ENCODE data around the gene CLOCK. TPM values are rescaled to one million over a fixed set of nuclear protein-coding genes. Genes with fewer than 3 reads are reported as not detected.
A peak's percentile ranks its signal among the peaks of the same experiment; 100 is the strongest.

The CLOCK gene
- total RNA-seq, 1 experiment from 2014 or later, result 37.6 TPM

GRCh38 chr4:55435141-55435841, 111.4 kb downstream of the CLOCK start:
- BruUV-seq (replicated peaks), result no TSS peak
- Mint-ChIP-seq H3K9me3 (ENCODE audit: unreplicated experiment) (no peaks in the 10 kb centered on the region), H3K27me3 (ENCODE audit: insufficient read depth, unreplicated experiment) (no peaks in the 10 kb centered on the region), H3K4me1 (ENCODE audit: insufficient read depth, unreplicated experiment) (no peaks in the 10 kb centered on the region), H3K4me3 (ENCODE audit: unreplicated experiment) (no peak overlapping the region), H3K27ac (ENCODE audit: low read depth, unreplicated experiment) (no peak overlapping the region), H3K36me3 (ENCODE audit: insufficient read depth, unreplicated experiment) (peaks cover 56% of the 10 kb centered on the region)
- DNase-seq (ENCODE audit: unreplicated experiment), result peak; percentile 30
- TF ChIP-seq, protein P1, sequence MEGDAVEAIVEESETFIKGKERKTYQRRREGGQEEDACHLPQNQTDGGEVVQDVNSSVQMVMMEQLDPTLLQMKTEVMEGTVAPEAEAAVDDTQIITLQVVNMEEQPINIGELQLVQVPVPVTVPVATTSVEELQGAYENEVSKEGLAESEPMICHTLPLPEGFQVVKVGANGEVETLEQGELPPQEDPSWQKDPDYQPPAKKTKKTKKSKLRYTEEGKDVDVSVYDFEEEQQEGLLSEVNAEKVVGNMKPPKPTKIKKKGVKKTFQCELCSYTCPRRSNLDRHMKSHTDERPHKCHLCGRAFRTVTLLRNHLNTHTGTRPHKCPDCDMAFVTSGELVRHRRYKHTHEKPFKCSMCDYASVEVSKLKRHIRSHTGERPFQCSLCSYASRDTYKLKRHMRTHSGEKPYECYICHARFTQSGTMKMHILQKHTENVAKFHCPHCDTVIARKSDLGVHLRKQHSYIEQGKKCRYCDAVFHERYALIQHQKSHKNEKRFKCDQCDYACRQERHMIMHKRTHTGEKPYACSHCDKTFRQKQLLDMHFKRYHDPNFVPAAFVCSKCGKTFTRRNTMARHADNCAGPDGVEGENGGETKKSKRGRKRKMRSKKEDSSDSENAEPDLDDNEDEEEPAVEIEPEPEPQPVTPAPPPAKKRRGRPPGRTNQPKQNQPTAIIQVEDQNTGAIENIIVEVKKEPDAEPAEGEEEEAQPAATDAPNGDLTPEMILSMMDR (IDR thresholded peaks at IDR 0.05; ENCODE audit: unreplicated experiment), result peak; percentile 33
- intact Hi-C loops (cut with micrococcal nuclease), result loop anchor here (5.0 kb wide), 1 partner anchor 88 kb away; the partner anchor contains the start of gene SRD5A3
- ChIA-PET POLR2A (interaction anchor here (1.2 kb wide), 1 partner anchor 90 kb away, joined by 4 read pairs; the partner anchor contains the start of gene SRD5A3), CTCF (interaction anchor here (0.6 to 1.1 kb wide), 5 partner anchors 11 to 141 kb away, joined by 3 to 4 read pairs (median 3); partner anchors contain the start of gene SRD5A3)

GRCh38 chr4:55431710-55432336, 114.9 kb downstream of the CLOCK start:
- intact Hi-C loops (cut with micrococcal nuclease), result no loop called here
- no TSS peak for BruUV-seq (replicated peaks)
- ChIA-PET POLR2A (interaction anchor here (0.7 to 1.3 kb wide), 4 partner anchors 10 to 302 kb away, joined by 3 to 5 read pairs (median 4); partner anchors contain the start of genes SRD5A3 and TMEM165), CTCF (interaction anchor here (0.6 to 1.5 kb wide), 3 partner anchors 14 to 1941 kb away, joined by 4 read pairs; no protein-coding TSS in a partner anchor)
- H3K4me1 Mint-ChIP-seq (ENCODE audit: insufficient read depth, unreplicated experiment), result no peaks in the 10 kb centered on the region
- no peak overlapping the region for H3K27ac Mint-ChIP-seq (ENCODE audit: low read depth, unreplicated experiment)
- no peaks in the 10 kb centered on the region for H3K27me3 Mint-ChIP-seq (ENCODE audit: insufficient read depth, unreplicated experiment)
- peaks cover 83% of the 10 kb centered on the region for H3K36me3 Mint-ChIP-seq (ENCODE audit: insufficient read depth, unreplicated experiment)
- TF ChIP-seq, protein P1 (IDR thresholded peaks at IDR 0.05; ENCODE audit: unreplicated experiment), result no peak
- DNase-seq (ENCODE audit: unreplicated experiment), result no peak
- H3K9me3 Mint-ChIP-seq (ENCODE audit: unreplicated experiment), result no peaks in the 10 kb centered on the region
- H3K4me3 Mint-ChIP-seq (ENCODE audit: unreplicated experiment), result no peak overlapping the region

DNA sequence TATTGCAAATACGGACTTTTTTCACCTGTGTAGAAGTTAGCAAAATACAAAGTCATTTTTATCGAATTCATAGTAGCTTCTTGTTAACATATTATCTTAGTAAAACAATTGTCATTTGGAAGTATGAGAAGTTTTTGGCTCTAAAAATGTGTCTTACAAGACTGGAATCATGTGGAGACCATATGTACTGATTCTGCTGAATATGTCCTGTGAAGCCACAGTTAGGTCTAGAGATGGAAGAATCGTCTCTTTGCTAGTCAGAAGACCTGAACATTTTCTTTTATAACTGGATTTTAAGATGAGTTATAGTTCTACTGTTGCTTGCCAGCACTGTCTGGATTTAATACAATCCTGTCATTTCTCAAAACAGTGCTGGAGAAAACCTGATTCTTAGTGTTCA, 121.9 kb downstream of the CLOCK start:
- intact Hi-C loops (cut with micrococcal nuclease), result loop anchor here (5.0 kb wide), 1 partner anchor 77 kb away; the partner anchor contains the start of gene SRD5A3
- Mint-ChIP-seq H3K27me3 (ENCODE audit: insufficient read depth, unreplicated experiment) (no peaks in the 10 kb centered on the region), H3K4me3 (ENCODE audit: unreplicated experiment) (no peak overlapping the region), H3K9me3 (ENCODE audit: unreplicated experiment) (no peaks in the 10 kb centered on the region), H3K27ac (ENCODE audit: low read depth, unreplicated experiment) (peak overlapping the region; percentile 5), H3K4me1 (ENCODE audit: insufficient read depth, unreplicated experiment) (peaks cover 17% of the 10 kb centered on the region), H3K36me3 (ENCODE audit: insufficient read depth, unreplicated experiment) (peaks cover 100% of the 10 kb centered on the region)
- BruUV-seq (replicated peaks), result no TSS peak
- TF ChIP-seq, protein P1 (IDR thresholded peaks at IDR 0.05; ENCODE audit: unreplicated experiment), result no peak
- CTCF ChIA-PET, result interaction anchor here (1.2 kb wide), 1 partner anchor 78 kb away, joined by 3 read pairs; no protein-coding TSS in a partner anchor
- DNase-seq (ENCODE audit: unreplicated experiment), result no peak
- POLR2A ChIA-PET, result interaction anchor here (0.8 to 2.4 kb wide), 4 partner anchors 12 to 29 kb away, joined by 4 to 8 read pairs (median 6); partner anchors contain the start of gene TMEM165

DNA sequence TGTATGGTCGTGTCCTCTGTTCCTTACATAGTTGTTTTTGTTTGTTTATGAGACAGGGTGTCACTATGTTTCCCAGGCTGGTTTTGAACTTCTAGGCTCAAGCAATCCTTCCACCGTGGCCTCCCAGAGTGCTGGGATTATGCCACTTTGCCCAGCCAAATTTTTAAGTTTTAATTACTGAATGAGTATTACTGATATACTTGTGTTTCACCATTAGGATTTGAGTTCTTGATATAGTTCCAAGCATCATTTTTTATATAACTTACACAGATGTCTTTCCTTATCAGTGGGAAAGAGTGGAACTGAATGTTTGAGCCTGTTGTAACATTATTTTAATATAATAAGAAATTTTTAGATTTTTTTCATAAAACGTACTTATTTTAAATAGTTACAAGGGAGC, 130.5 kb downstream of the CLOCK start:
- Mint-ChIP-seq H3K4me1 (ENCODE audit: insufficient read depth, unreplicated experiment) (no peaks in the 10 kb centered on the region), H3K27me3 (ENCODE audit: insufficient read depth, unreplicated experiment) (no peaks in the 10 kb centered on the region), H3K27ac (ENCODE audit: low read depth, unreplicated experiment) (no peak overlapping the region), H3K36me3 (ENCODE audit: insufficient read depth, unreplicated experiment) (peaks cover 81% of the 10 kb centered on the region), H3K9me3 (ENCODE audit: unreplicated experiment) (no peaks in the 10 kb centered on the region), H3K4me3 (ENCODE audit: unreplicated experiment) (no peak overlapping the region)
- TF ChIP-seq, protein P1 (IDR thresholded peaks at IDR 0.05; ENCODE audit: unreplicated experiment), result no peak
- intact Hi-C loops (cut with micrococcal nuclease), result no loop called here
- ChIA-PET POLR2A (interaction anchor here (1.5 to 2.9 kb wide), 4 partner anchors 10 to 70 kb away, joined by 4 to 11 read pairs (median 4); partner anchors contain the start of gene SRD5A3), CTCF (interaction anchor here (0.6 to 2.6 kb wide), 5 partner anchors 17 to 1611 kb away, joined by 3 to 9 read pairs (median 3); no protein-coding TSS in a partner anchor)
- DNase-seq (ENCODE audit: unreplicated experiment), result no peak
- no TSS peak for BruUV-seq (replicated peaks)
